SKM-1 treated with dmso at 0.1 percent for 144 hours (cell line): ENCODE data around the gene TBC1D14.
"Not testable (repeated sequence)": the region's sequence is repeated elsewhere in the genome, so short reads cannot be mapped to it uniquely, and the experiment has no call there.

Source experiments
- DNase-seq: peaks from one replicate; lab custom pipeline; 2025; ENCODE audit not compliant: unreplicated experiment; lab: John Stamatoyannopoulos, UW

The TBC1D14 gene

DNA sequence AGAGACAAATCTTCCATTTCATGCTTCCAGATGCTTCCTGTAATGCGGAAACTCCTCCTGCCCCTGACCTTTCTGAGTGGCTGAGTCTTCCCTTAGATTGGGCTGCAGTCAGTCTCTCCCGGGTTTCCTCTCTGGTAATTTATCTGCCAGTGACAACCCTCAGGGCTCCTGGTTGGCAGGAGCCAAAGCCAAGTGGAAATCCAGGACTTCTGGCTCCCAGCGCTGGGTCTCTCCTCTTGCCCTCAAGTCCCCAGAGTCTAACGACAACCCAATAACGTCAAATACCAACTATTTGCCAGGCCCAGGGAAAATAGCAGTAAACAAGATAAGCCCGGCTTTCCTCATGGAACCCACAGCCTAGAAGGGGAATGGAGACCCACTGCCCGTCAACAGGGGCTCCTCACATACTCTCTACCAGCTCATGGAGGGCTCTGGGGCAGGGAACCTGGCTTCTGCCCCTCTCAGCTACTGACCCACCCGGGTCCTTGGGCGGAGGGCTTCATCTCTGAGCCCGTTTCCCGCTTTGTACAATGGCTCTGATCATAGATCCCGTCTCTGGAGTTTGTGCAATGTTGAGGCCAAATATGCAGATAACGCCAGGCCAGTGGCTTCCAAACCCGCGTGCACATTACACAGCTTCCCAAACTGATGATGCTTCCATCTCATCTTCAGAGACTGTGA is 1.1 kb upstream of the TBC1D14 start:
- DNase-seq, result no peak

DNA sequence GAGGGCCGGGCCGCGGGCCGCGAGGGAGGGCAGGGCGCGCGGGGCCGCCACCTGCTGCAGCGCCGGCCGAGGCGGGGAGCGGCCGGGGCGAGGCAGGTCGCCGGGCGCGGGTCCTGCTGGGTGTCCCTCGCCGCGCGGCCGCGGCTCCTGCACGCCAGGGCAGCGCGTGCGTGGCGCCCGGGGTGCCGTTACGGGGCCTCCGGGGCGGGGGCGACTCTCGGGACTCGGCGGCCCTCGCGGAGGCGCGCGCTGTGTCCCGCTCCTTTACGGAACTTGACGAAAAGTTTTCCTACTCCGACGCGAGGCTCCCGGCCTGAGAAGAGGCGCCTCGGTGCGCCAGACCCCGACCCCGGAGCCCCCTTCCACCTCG is 329 bp downstream of the TBC1D14 start:
- DNase-seq, result peak; percentile 30

GRCh38 chr4:6910340-6910959 is 824 bp downstream of the TBC1D14 start:
- no peak for DNase-seq

- no peak for DNase-seq
These were observed 1.6 kb downstream of the TBC1D14 start for GRCh38 chr4:6910960-6911874.

- DNase-seq, result not testable (repeated sequence)
These were observed 2.3 kb downstream of the TBC1D14 start for GRCh38 chr4:6911917-6912316.

DNA sequence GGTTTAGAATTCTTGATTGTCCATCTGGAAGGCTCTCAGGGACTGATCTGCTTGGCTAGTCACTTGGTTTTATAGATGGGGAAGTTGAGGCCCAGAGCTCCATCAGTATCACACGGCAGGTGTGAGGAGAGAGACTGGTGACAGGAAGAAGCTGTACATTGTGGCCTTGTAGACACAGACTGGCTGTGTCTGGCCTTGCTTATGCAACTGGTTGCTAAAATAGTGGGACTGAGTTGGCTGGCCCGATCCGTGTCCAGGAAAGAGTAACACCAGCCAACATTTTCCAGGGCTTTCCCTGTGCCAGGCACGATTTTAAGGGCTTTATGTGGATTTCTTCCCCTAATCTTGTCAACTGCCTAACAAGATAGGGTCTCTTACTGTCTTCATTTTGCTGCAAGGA is 2.8 kb downstream of the TBC1D14 start:
- DNase-seq, result peak; percentile 84

DNA sequence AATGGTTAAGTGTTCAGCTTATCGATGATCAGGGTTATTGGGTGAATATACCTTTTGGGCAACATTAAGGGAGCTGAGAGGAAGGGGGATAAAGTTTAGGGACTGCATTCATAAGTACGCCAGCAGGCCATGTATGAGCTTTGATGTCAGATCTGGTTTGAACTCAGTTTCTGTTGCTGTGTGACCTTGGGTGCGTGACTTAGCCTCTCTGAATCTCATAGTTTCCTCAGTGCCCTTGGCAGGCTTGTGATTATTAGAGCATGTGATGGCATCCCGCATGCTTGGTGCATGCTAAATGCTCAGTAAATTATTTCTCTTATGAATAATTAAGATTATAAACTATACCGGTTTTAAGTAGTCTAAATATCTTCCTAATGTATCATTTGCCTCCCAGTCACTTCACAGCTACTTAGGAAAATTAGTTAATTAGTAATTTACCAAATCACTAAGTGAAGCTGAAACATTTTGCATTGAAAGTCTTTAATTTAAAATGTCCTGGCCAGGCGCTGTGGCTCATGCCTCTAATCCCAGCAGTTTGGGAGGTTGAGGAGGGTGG is 3.8 kb downstream of the TBC1D14 start:
- no peak for DNase-seq

- DNase-seq, result no peak
These were observed 4.8 kb downstream of the TBC1D14 start for GRCh38 chr4:6914448-6914847.

DNA sequence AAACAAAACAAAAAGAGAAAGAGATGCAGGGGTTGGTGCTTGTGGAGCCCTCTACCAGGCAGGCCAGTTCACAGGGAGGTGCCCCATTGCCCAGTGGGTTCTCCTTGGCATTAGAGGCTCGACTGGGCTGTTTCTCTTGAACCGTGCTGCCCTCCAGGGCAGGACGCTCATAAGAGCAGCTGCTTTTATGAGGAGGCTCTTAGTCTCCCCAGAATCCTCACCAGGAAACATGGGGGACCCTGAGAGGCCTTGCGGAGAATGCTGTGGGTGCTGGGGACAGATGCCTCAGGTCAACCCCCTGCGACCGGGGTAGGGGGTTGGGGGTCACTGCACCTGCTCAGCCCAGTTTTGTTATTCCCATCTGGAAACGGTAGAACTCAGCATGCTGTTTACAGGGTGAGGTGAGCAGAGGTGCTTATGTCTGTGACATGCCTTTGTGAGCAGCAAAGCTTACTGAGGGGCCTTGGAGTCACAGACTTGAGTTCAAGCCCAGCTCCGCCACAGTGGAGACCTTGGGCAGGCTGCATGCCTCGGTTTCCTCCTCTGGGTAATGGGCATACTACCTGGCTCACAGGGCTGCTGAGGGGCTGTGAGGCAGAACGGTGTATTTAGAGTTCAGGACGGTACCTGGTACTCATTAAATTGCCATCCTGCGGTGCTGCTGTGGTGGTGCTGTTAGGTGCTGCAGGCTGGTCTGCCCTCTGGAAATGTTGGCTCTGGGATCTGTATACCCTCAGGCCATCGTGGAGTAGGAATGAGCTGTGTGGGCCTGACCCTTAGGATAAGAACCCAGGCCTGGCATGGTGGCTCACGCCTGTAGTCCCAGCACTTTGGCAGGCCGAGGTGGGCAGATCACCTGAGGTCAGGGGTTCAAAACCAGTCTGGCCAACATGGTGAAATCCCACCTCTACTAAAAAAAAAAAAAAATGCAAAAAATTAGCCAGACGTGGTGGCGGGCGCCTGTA is 5.7 kb downstream of the TBC1D14 start:
- no peak for DNase-seq

- no peak for DNase-seq
These were observed 6.5 kb downstream of the TBC1D14 start for GRCh38 chr4:6916069-6916586.

DNA sequence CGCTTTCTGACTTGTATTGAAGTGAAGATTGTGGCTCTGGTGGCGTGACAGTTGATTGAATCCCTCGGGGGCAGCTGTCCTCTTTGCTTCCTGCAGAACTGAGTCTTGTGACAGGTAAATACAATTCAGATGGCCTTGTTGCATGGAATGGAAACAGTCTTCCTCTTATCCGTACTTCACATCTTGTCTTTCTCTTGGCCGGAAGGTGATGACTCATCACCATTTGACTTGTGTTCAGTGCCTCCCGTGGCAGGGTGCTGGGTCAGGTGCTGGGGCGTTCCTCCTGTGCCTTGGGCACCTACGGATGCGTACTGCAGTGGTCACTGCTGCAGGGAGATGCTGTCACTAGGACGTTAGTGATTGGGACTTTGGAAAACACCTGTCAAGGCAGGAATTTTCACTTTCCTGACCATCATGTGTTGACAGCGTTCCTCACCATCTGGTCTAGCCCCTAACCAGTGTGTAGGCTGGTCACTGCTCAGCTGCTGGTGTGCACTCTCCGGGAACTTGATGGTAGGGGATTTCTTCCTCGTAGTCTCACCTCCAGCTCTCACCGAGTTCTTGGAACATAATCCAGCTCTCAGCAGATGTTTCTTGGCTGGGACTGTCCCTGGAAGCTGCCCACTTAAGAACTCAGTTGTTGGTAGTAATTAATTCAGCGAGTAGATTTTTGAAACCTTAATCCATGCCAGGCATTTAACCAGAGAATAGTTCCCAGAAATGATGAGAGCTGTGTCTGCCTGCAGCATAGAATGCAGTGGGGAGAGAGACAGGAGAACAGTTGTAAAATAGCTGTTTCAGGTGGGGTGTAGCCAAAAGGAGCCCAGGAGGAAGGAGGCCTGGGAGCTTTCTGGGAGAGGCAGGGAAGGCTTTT is 7.2 kb downstream of the TBC1D14 start:
- no peak for DNase-seq

GRCh38 chr4:6917461-6918271 is 8.0 kb downstream of the TBC1D14 start:
- peak; percentile 96 for DNase-seq

GRCh38 chr4:6918338-6918737 is 8.7 kb downstream of the TBC1D14 start:
- DNase-seq, result peak; percentile 78

- DNase-seq, result no peak
These were observed 10.5 kb downstream of the TBC1D14 start for GRCh38 chr4:6920171-6920570.

DNA sequence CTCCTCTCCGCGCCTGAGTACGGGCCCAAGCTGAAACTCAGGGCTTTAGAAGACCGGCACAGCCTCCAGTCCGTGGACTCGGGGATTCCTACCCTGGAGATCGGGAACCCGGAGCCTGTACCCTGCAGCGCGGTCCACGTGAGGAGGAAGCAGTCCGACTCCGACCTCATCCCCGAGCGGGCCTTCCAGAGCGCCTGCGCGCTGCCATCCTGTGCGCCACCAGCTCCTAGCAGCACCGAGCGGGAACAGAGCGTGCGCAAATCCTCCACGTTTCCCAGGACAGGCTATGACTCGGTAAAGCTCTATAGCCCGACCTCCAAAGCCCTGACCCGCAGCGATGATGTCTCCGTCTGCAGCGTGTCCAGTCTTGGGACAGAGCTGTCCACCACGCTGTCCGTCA is 13.9 kb downstream of the TBC1D14 start:
- DNase-seq, result no peak

GRCh38 chr4:6924361-6924779 is 14.7 kb downstream of the TBC1D14 start:
- no peak for DNase-seq

DNA sequence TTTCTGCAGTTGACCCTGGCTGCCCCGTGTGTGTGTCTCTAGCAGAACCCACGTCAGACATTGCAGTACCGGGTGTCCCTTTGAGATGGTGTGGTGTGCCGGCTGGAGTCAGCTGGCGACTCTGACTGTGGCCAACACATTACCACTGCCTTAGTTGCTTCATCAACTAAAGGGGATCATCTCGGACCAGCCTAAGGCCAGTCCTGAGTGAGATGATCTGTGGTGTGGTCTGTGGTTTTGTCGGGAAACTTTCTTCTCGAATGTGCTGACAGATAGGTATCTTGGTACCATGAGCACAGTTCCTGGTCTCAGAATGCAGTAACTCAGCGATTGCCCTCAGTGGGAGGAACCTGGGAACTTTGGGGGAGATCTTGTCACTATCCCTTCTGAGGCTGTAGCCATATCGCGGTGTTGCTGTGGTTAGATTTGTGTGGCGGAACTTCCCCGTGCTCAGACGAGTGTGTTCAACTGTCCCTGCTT is 15.8 kb downstream of the TBC1D14 start:
- DNase-seq, result peak; percentile 93

DNA sequence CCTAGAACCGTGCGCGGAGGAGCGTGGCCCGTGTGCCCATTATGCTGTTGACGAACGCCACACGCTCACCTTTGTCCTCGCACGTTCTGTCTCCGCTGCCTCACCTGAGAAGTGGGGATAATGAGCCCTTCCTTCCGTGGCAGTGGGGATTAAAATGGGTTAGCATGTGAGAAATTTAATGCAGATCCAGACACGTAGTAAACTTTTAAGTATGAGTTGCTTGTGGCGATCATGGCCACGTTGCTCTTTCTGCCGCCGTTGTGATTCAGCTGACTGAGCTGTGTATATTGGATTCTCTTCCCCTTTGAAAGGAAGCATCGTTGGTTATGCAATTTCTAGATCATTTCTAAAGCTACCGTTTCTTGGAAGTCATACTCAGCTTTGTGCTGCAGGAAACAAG is 16.5 kb downstream of the TBC1D14 start:
- peak; percentile 94 for DNase-seq
